Adrenal gland (tissue), 12 donors: ENCODE measurements around the gene VIPR2. TPM values are rescaled to one million over a fixed set of nuclear protein-coding genes. Genes with fewer than 3 reads are reported as not detected.
"Not testable (repeated sequence)": the region's sequence is repeated elsewhere in the genome, so short reads cannot be mapped to it uniquely, and the experiment has no call there.

ENCODE experiments used
- DNase-seq, 7 donors: peaks; one replicate each; pipeline ENCODE4 v3.0.0-alpha.2; 2019 to 2020
- H3K27ac ChIP-seq, 5 donors: fragments of 200-600 bp; sonication (generic) in 4 of 5; 1 replicate in 3 of 5; 2 replicates in 2 of 5; pipeline versions ENCODE4 v1.5.1 to v1.8.0; 2016 to 2020; ENCODE audit warnings: mild to moderate bottlenecking in 1 of 5
- H3K27me3 ChIP-seq: fragments of 200-600 bp; 2 replicates; pipeline ENCODE4 v1.8.0; 2021
- H3K36me3 ChIP-seq, 2 donors: fragments of 200-600 bp; replicated peaks in 1 of 2; 1 replicate in 1 of 2; 2 replicates in 1 of 2; pipeline versions ENCODE4 v1.5.1 to v1.8.0; 2018 to 2022
- H3K4me1 ChIP-seq, 2 donors: fragments of 200-600 bp; replicated peaks in 1 of 2; 1 replicate in 1 of 2; 2 replicates in 1 of 2; pipeline versions ENCODE4 v1.5.1 to v1.8.0; 2018 to 2021
- H3K4me3 ChIP-seq, 4 donors: fragments of 200-600 bp; sonication (generic) in 3 of 4; one replicate each; pipeline ENCODE4 v1.5.1; 2016 to 2018
- H3K9me3 ChIP-seq, 3 donors: fragments of 200-600 bp; sonication (generic) in 1 of 3; replicated peaks in 1 of 3; 1 replicate in 2 of 3; 2 replicates in 1 of 3; pipeline versions ENCODE4 v1.5.1 to v1.8.0; 2016 to 2021
- POLR2A ChIP-seq, 2 donors: fragments of 450-650 bp; IDR thresholded peaks; one replicate each; pipeline ENCODE4 v1.6.1; 2017; ENCODE audit warnings: antibody characterized with exemption in 2 of 2, mild to moderate bottlenecking in 2 of 2, moderate library complexity in 1 of 2
- WGBS, 4 donors: extraction: QIAGEN DNeasy Blood & Tissue Kit in 2 of 4; methylation state at CpG; one replicate each; pipeline versions ENCODE4 v1.1.5 to v1.1.7; 2013 to 2017; 5-methylcytosine and 5-hydroxymethylcytosine counted together
- intact Hi-C, 2 donors: fragments of 100-400 bp; cut with DNase I; formaldehyde crosslinking; loops; one replicate each; pipeline versions ENCODE4 v1.14.1 to v1.15.0; 2022 to 2023
- polyA plus RNA-seq, 3 donors: library from polyadenylated mRNA; stranded (reverse); fragments of 200-250 nt in 2 of 3; fragments of 350-450 nt in 1 of 3; fragmentation: Illumina TruSeq in 1 of 3; extraction: RNeasy Lipid Tissue Mini Kit (QIAGEN cat#74804) in 1 of 3; gene quantifications; one replicate each; pipeline ENCODE4 v1.2.3, GENCODE V29; 2013 to 2014
- total RNA-seq, 9 donors: library from RNA; depleted of rRNA in 4 of 9; stranded (reverse); fragments of >200 nt in 4 of 9; fragments of 120-200 nt in 1 of 9; fragmentation: NEBNext Ultra II Directional in 1 of 9; extraction: Animal tissue kit (Norgen Biotek cat#: 25700) in 1 of 9; gene quantifications; one replicate each; pipeline versions ENCODE4 v1.1.0 to v1.2.4, GENCODE V29; 2013 to 2023
- TF ChIP-seq, protein P1 (sequence below), 6 experiments: fragments of 450-650 bp in 4 of 6; fragments of 200-600 bp in 2 of 6; sonication (generic) in 1 of 6; IDR thresholded peaks; 1 replicate in 5 of 6; 2 replicates in 1 of 6; pipeline versions ENCODE4 v1.5.1 to v1.8.0; 2016 to 2021; ENCODE audit warnings: antibody characterized with exemption in 6 of 6, mild to moderate bottlenecking in 2 of 6, moderate library complexity in 1 of 6
- donor health status: healthy with polysubstance abuse.
- donor health status: Bipolar disorder and iron deficiency.
- donor health status: DM: yes; HTN: yes; CAD: no.
- donor health status: DM: no; HTN: no; CAD: no.
- donor health status: DM: no; HTN: no; CAD: no.
- donor health status: DM: yes; HTN: yes; CAD: no.

The VIPR2 gene
- total and polyA plus RNA-seq, 12 donors = 0.06 to 3.8 (median 0.80) TPM

DNA sequence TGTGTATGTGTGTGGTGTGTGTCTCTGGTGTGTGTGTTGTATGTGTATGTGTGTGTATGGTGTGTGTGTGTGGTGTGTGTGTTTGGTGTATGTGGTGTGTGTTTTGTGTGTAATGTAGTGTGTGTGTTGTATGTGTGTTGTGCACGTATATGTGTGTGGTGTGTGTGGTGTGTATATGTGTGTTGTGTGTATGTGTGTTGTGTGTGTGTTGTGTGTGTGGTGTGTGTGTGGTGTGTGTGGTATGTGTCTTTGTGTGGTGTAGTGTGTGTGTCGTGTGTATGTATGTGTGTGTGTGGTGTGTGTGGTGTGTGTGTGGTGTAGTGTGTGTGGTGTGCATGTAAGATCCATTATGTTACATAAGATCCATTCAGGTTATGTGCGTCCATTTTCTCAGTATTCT is 21.9 kb upstream of the VIPR2 start:
- no peak for TF ChIP-seq POLR2A (IDR thresholded peaks at IDR 0.05)
- TF ChIP-seq, protein P1, sequence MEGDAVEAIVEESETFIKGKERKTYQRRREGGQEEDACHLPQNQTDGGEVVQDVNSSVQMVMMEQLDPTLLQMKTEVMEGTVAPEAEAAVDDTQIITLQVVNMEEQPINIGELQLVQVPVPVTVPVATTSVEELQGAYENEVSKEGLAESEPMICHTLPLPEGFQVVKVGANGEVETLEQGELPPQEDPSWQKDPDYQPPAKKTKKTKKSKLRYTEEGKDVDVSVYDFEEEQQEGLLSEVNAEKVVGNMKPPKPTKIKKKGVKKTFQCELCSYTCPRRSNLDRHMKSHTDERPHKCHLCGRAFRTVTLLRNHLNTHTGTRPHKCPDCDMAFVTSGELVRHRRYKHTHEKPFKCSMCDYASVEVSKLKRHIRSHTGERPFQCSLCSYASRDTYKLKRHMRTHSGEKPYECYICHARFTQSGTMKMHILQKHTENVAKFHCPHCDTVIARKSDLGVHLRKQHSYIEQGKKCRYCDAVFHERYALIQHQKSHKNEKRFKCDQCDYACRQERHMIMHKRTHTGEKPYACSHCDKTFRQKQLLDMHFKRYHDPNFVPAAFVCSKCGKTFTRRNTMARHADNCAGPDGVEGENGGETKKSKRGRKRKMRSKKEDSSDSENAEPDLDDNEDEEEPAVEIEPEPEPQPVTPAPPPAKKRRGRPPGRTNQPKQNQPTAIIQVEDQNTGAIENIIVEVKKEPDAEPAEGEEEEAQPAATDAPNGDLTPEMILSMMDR (IDR thresholded peaks at IDR 0.05) = no peak

DNA sequence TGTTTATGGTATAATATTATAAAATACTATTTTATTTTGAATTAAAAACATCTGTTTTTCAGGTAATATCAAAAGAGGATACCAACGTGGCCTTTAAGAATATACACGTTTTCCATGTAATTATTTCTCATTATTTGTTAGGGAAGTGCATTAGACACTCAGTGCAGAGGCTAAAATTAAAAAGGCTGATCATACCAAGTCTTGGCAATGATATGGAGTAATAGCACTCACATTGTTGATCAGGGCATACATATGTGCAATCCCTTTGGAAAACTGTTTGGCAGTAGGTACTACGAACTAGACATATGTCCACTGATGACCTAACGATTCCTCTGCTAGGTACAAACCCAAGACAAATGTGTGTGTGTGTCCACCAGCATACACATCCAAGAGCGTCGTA is 20.7 kb upstream of the VIPR2 start:
- H3K27me3 ChIP-seq = no peaks in the 10 kb centered on the region
- TF ChIP-seq, protein P1 (IDR thresholded peaks at IDR 0.05) = no peak
- no peak for TF ChIP-seq POLR2A (IDR thresholded peaks at IDR 0.05)
- no peaks in the 10 kb centered on the region for H3K4me1 ChIP-seq
- H3K9me3 ChIP-seq = no peaks in the 10 kb centered on the region
- no peak for DNase-seq
- no peaks in the 10 kb centered on the region for H3K36me3 ChIP-seq
- 79 to 89% (median 88%) methylated on average over 6 of the region's 6 CpGs for WGBS, 4 donors
- no peak overlapping the region for H3K4me3 ChIP-seq
- intact Hi-C loops = no loop called here
- no peak overlapping the region for H3K27ac ChIP-seq

More for the DNA sequence above, 21.9 kb upstream of the VIPR2 start:
- no peak overlapping the region for H3K27ac ChIP-seq
- H3K9me3 ChIP-seq = no peaks in the 10 kb centered on the region
- no peaks in the 10 kb centered on the region for H3K36me3 ChIP-seq
- intact Hi-C loops = no loop called here
- no peak for DNase-seq
- WGBS, 4 donors = 58 to 63% (median 60%) methylated on average over 3 of the region's 3 CpGs
- H3K4me1 ChIP-seq = no peaks in the 10 kb centered on the region
- no peaks in the 10 kb centered on the region for H3K27me3 ChIP-seq
- H3K4me3 ChIP-seq = no peak overlapping the region

DNA sequence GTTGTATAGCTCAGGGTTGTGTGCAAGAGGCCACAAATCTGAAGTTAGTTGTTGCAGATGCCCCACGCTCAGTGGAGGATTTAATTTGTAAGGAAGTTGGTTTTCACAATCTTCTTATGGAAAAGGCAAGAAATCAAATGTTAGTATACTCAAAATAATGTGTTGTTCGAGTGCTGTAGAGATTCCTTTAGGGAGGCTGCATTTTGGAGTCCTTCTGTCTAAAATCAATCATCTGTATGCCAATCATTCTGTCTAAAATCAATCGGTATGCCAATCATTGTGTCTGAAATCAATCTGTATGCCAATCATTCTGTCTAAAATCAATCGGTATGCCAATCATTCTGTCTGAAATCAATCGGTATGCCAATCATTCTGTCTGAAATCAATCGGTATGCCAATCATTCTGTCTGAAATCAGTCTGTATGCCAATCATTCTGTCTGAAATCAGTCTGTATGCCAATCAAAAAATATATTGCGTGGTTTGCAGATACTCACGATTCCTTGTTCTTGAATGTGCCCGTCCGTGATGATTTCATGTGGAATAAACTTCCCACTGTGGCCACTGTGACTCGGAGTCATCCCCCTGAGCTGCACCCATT is 19.1 kb upstream of the VIPR2 start:
- H3K27ac ChIP-seq, intact Hi-C loops, H3K36me3 ChIP-seq, H3K27me3 ChIP-seq, H3K4me3 ChIP-seq, DNase-seq, H3K9me3 ChIP-seq, H3K4me1 ChIP-seq: not testable (repeated sequence)
- 63 to 89% (median 85%) methylated on average over 2 to 9 of the region's 11 CpGs for WGBS, 4 donors

DNA sequence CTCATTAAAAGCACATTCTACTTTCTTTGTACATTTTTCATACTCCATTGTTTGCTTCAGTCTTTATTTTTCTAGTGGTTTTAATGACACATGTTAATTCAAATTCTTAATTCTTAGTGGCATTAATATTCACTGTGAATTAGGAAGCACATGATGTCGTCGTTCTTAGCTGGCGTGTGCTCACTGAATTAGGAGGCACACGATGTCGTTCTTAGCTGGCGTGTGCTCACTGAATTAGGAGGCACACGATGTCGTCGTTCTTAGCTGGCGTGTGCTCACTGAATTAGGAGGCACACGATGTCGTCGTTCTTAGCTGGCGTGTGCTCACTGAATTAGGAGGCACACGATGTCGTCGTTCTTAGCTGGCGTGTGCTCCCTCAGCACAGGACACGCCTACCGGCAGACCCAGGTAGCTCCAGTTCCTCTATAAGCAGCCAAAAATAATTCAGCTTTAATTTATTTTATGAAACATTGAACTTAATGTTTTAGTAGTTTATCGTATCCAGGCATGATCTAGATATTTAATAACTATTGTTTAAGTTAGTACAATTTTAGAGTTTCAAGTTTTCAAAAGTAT is 17.5 kb upstream of the VIPR2 start:
- H3K36me3 ChIP-seq, H3K27me3 ChIP-seq, H3K27ac ChIP-seq, intact Hi-C loops, H3K4me3 ChIP-seq, H3K9me3 ChIP-seq, H3K4me1 ChIP-seq, DNase-seq: not testable (repeated sequence)
- 79 to 88% (median 83%) methylated on average over 16 to 21 of the region's 21 CpGs for WGBS, 4 donors

DNA sequence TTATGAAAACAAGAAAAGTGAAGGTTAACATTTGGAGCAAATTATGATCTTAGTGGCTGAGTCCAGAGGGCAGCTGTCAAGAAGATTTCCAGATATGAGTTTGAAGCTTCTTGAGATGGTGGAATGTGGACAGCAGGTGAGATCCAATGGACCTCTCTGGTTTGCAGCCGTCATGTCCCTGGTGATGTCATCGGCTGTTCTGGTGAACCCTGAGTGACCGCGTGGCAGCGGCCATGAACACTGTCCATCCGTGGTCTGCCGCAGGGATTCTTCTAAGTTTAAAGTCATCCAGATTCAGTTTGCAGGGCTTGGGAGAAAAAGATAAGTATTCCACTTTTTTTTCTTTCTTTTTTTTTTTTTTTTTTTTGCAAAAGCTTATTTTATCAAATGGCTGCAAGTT is 15.8 kb upstream of the VIPR2 start:
- 92 to 98% (median 94%) methylated on average over 7 of the region's 7 CpGs for WGBS, 4 donors
- H3K36me3 ChIP-seq = no peaks in the 10 kb centered on the region
- H3K4me1 ChIP-seq = no peaks in the 10 kb centered on the region
- H3K4me3 ChIP-seq = no peak overlapping the region
- no peak for DNase-seq
- no peak for TF ChIP-seq POLR2A (IDR thresholded peaks at IDR 0.05)
- TF ChIP-seq, protein P1 (IDR thresholded peaks at IDR 0.05) = no peak
- no peak overlapping the region for H3K27ac ChIP-seq
- no peaks in the 10 kb centered on the region for H3K9me3 ChIP-seq
- intact Hi-C loops = no loop called here
- no peaks in the 10 kb centered on the region for H3K27me3 ChIP-seq
